CD4-positive, alpha-beta T cell (primary cell): ENCODE data around the gene IFNA4. TPM values are rescaled to one million over a fixed set of nuclear protein-coding genes. Genes with fewer than 3 reads are reported as not detected.

Experiments used
- ATAC-seq: fragments of 200-7000 bp; cut with Tn5 transposase; one replicate; pipeline ENCODE4 v1.10.0; 2022; ENCODE audit warnings: mild to moderate bottlenecking; ENCODE audit not compliant: poor library complexity
- CTCF ChIA-PET: fragments of 350-600 bp; sonication (Branson Sonifier 250); formaldehyde crosslinking; loops from one replicate; lab custom pipeline; 2021; ENCODE audit warnings: antibody characterized with exemption, inconsistent platforms; lab: Charles Lee
- POLR2A ChIA-PET: fragments of 350-600 bp; sonication (Branson Sonifier 250); formaldehyde crosslinking; loops from one replicate; lab custom pipeline; 2021; ENCODE audit warnings: antibody characterized with exemption, inconsistent platforms; lab: Charles Lee
- DNase-seq, 14 experiments: peaks; one replicate each; pipeline ENCODE4 v3.0.0-alpha.2; 2013 to 2020; ENCODE audit warnings: mixed read lengths in 2 of 14
- H3K27ac ChIP-seq, 2 donors: one replicate each; pipeline versions ENCODE4 v1.5.1 to v1.7.0; 2013; ENCODE audit warnings: low read length in 2 of 2, low read depth in 1 of 2, mild to moderate bottlenecking in 1 of 2
- H3K27me3 ChIP-seq, 2 experiments: 1 replicate in 1 of 2; 2 replicates in 1 of 2; pipeline versions ENCODE4 v1.6.1 to v1.7.0; 2013; ENCODE audit warnings: low read length in 2 of 2, control low read depth in 1 of 2, mild to moderate bottlenecking in 1 of 2, moderate library complexity in 1 of 2; ENCODE audit not compliant: insufficient read depth in 2 of 2, control insufficient read depth in 1 of 2
- H3K36me3 ChIP-seq: one replicate; pipeline ENCODE4 v1.6.1; 2013; ENCODE audit warnings: low read length, control low read depth; ENCODE audit not compliant: insufficient read depth
- H3K4me1 ChIP-seq: one replicate; pipeline ENCODE4 v1.6.1; 2013; ENCODE audit warnings: low read length, control low read depth; ENCODE audit not compliant: insufficient read depth
- H3K4me3 ChIP-seq: one replicate; pipeline ENCODE4 v1.5.1; 2013; ENCODE audit warnings: mild to moderate bottlenecking, low read length, moderate library complexity
- H3K9me3 ChIP-seq, 2 experiments: 1 replicate in 1 of 2; 2 replicates in 1 of 2; pipeline versions ENCODE4 v1.6.1 to v1.7.0; 2013; ENCODE audit warnings: low read length in 2 of 2, mild to moderate bottlenecking in 2 of 2, control low read depth in 1 of 2, moderate library complexity in 1 of 2; ENCODE audit not compliant: control insufficient read depth in 1 of 2, insufficient read depth in 1 of 2
- H3K27ac Mint-ChIP-seq: one replicate; pipeline ENCODE4 v1.8.0; 2020; ENCODE audit warnings: mixed read lengths
- H3K27me3 Mint-ChIP-seq: one replicate; pipeline ENCODE4 v1.8.0; 2021; ENCODE audit warnings: mixed read lengths
- H3K36me3 Mint-ChIP-seq: one replicate; pipeline ENCODE4 v1.8.0; 2021; ENCODE audit warnings: low read depth, mixed read lengths
- H3K4me1 Mint-ChIP-seq: one replicate; pipeline ENCODE4 v1.8.0; 2021; ENCODE audit warnings: low read depth, mixed read lengths
- H3K4me3 Mint-ChIP-seq: one replicate; pipeline ENCODE4 v1.8.0; 2020; ENCODE audit warnings: mild to moderate bottlenecking, mixed read lengths
- H3K9me3 Mint-ChIP-seq: one replicate; pipeline ENCODE4 v1.8.0; 2020; ENCODE audit warnings: mixed read lengths
- CTCF ChIP-seq: fragments of 200-600 bp; IDR thresholded peaks from one replicate; pipeline ENCODE4 v1.8.0; 2022; ENCODE audit warnings: antibody characterized with exemption, mild to moderate bottlenecking
- intact Hi-C, 2 experiments: fragments of 100-400 bp; cut with DNase I in 1 of 2; cut with micrococcal nuclease in 1 of 2; formaldehyde crosslinking; loops; one replicate each; pipeline versions ENCODE4 v1.15.1 to v1.9.0; 2023 to 2025; cut with DNase I, micrococcal nuclease
- total RNA-seq, 174 experiments: library from RNA in 2 of 174; stranded (reverse) in 2 of 174; gene quantifications; one replicate each; pipeline ENCODE4 v1.2.3 and lab custom pipeline; 2021 to 2026

The IFNA4 gene
- total RNA-seq, 2 experiments from 2014 or later = not detected

GRCh38 chr9:21144603-21145002, 42.8 kb downstream of the IFNA4 start:
- intact Hi-C loops = no loop called here
- H3K4me3 Mint-ChIP-seq = no peak overlapping the region
- H3K27me3 ChIP-seq = no peaks in the 10 kb centered on the region
- ChIA-PET POLR2A (no interaction called here), CTCF (no interaction called here)
- H3K4me3 ChIP-seq = no peak overlapping the region
- no peak for ATAC-seq
- peaks cover 0 to 5% of the 10 kb centered on the region in 2 experiments for H3K9me3 ChIP-seq
- H3K36me3 ChIP-seq = no peaks in the 10 kb centered on the region
- H3K27ac ChIP-seq = no peak overlapping the region
- no peak overlapping the region for H3K27ac Mint-ChIP-seq
- no peak for TF ChIP-seq CTCF
- H3K36me3 Mint-ChIP-seq = no peaks in the 10 kb centered on the region
- DNase-seq = peak in 1 of 14 experiments; percentile 21
- H3K27me3 Mint-ChIP-seq = no peaks in the 10 kb centered on the region
- peaks cover 9% of the 10 kb centered on the region for H3K4me1 Mint-ChIP-seq
- H3K4me1 ChIP-seq = peaks cover 7% of the 10 kb centered on the region
- H3K9me3 Mint-ChIP-seq = peaks cover 6% of the 10 kb centered on the region

GRCh38 chr9:21141427-21141882, 45.9 kb downstream of the IFNA4 start, which contains the start of gene IFNW1:
Gene IFNW1 (minus strand): TSS chr9:21141832. CDS start chr9:21141570, 262 bp downstream.
- peaks cover 7% of the 10 kb centered on the region for H3K4me1 ChIP-seq
- Mint-ChIP-seq H3K27me3 (no peaks in the 10 kb centered on the region), H3K27ac (no peak within 1 kb of the TSS), H3K36me3 (no peaks in the 10 kb centered on the region), H3K4me1 (peaks cover 9% of the 10 kb centered on the region), H3K9me3 (no peaks in the 10 kb centered on the region), H3K4me3 (no peak within 1 kb of the TSS)
- no peaks in the 10 kb centered on the region for H3K27me3 ChIP-seq
- H3K9me3 ChIP-seq = no peaks in the 10 kb centered on the region
- ChIA-PET CTCF (no interaction called here), POLR2A (no interaction called here)
- no peak within 1 kb of the TSS for H3K4me3 ChIP-seq
- no peak for ATAC-seq
- no peak for DNase-seq
- H3K36me3 ChIP-seq = no peaks in the 10 kb centered on the region
- intact Hi-C loops = no loop called here
- no peak for TF ChIP-seq CTCF
- no peak within 1 kb of the TSS for H3K27ac ChIP-seq

- Histone ChIP-seq H3K4me1 (peaks cover 4% of the 10 kb centered on the region), H3K27ac (no peak overlapping the region), H3K27me3 (no peaks in the 10 kb centered on the region), H3K36me3 (no peaks in the 10 kb centered on the region), H3K9me3 (no peaks in the 10 kb centered on the region), H3K4me3 (no peak overlapping the region)
- no peak overlapping the region for H3K4me3 Mint-ChIP-seq
- no peaks in the 10 kb centered on the region for H3K27me3 Mint-ChIP-seq
- no peak overlapping the region for H3K27ac Mint-ChIP-seq
- CTCF ChIA-PET = no interaction called here
- no peaks in the 10 kb centered on the region for H3K9me3 Mint-ChIP-seq
- ATAC-seq = no peak
- POLR2A ChIA-PET = no interaction called here
- no peak for DNase-seq
- no peaks in the 10 kb centered on the region for H3K36me3 Mint-ChIP-seq
- H3K4me1 Mint-ChIP-seq = no peaks in the 10 kb centered on the region
- no peak for TF ChIP-seq CTCF
- intact Hi-C loops = no loop called here
These were observed 50.4 kb downstream of the IFNA4 start for GRCh38 chr9:21137020-21137419.

Other genes with a start within 250 kb of the IFNA4 start
- 1 to 10 TPM; 5.9 to 6.5 TPM for gene HACD4, start 155.9 kb downstream of the IFNA4 start, total RNA-seq
- not detected for gene IFNB1, start 109.6 kb downstream of the IFNA4 start, total RNA-seq
- gene IFNW1, start 45.8 kb downstream of the IFNA4 start, total RNA-seq = not detected
- not detected for gene IFNA21, start 20.9 kb downstream of the IFNA4 start, total RNA-seq
- gene IFNA7, start 14.6 kb upstream of the IFNA4 start, total RNA-seq = not detected
- gene IFNA10, start 19.6 kb upstream of the IFNA4 start, total RNA-seq = not detected
- not detected for gene IFNA16, start 29.7 kb upstream of the IFNA4 start, total RNA-seq
- gene IFNA17, start 40.6 kb upstream of the IFNA4 start, total RNA-seq = not detected
- not detected for gene IFNA14, start 52.4 kb upstream of the IFNA4 start, total RNA-seq
- not detected for gene IFNA5, start 117.7 kb upstream of the IFNA4 start, total RNA-seq
- gene KLHL9, start 147.8 kb upstream of the IFNA4 start, total RNA-seq = 10 to 100 TPM; 11.9 to 12.0 TPM
- gene IFNA6, start 163.3 kb upstream of the IFNA4 start, total RNA-seq = not detected
- gene IFNA13, start 180.5 kb upstream of the IFNA4 start, total RNA-seq = not detected
- not detected for gene IFNA2, start 197.8 kb upstream of the IFNA4 start, total RNA-seq
- not detected for gene IFNA8, start 221.5 kb upstream of the IFNA4 start, total RNA-seq